NCI-H2081 treated with DMSO at 0.1 percent for 48 hours (cell line): ENCODE measurements around the gene RPS6KC1.
"Not testable (repeated sequence)": the region's sequence is repeated elsewhere in the genome, so short reads cannot be mapped to it uniquely, and the experiment has no call there.

ENCODE experiments used
- DNase-seq: peaks from one replicate; lab custom pipeline; 2025; lab: John Stamatoyannopoulos, UW

The RPS6KC1 gene

DNA sequence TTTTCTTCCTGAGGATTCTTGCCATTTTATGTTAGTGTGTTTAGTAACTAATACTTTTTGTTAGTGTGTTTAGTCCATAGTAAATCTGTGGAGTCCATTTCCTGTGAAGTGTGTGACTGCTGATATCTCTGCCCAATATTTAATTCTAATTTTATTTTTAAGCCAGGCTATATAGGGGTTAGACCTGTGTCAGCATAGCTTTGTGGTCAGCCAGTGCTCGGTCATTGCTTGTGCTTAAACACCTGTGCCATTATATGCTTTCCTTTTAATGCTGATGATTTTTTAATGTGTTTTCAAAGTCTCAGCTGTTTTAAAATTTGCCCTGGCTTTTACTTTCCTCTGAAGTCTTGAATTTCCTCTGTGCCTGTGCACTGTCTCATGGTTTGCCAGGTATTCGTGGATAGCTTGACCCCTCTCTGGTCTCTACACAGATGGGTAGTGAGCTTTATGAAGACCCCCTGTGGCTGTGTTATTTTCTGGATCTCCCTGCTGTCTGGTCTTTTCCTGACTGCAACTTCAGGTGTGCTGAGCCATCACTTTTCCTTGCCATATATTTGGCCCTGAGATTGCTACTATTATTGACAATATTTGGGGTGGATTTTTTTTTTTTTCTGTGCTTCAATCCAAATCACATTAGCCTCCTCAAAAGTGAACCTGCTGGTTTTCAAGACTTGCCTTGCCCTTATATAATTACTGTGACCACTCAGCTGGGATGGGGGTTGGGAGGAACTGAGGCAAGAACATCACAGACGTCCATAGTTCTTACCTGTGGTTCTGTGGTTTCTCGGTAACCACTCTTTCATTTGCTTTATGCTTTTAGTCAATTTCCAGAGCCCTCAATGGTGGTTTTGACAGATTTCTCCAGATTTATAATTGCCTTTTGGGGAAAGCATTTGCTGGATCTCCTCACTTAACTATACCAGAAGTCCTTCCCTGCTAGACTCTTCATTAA is 59.6 kb downstream of the RPS6KC1 start:
- no peak for DNase-seq

DNA sequence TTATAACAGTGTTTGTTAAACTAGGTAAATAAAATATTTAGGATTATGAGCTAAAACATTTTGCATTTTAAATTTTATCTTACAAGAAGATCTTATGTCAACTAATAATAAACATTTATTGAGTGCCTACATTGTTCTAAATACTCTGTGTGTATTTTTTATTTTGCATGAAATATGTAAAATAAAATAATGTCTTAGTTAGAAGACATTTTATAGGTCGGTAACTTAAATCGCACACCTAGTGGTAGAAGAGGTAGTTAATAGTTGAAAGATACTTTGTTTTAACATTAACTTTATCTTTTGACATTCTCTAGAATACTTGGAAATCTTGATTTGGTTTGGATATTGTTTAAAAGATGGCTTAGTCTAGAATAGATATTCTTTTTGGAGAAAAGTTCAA is 60.5 kb downstream of the RPS6KC1 start:
- no peak for DNase-seq

- not testable (repeated sequence) for DNase-seq
Measured at GRCh38 chr1:213112723-213113122, 61.7 kb downstream of the RPS6KC1 start.

- DNase-seq, result not testable (repeated sequence)
Measured at GRCh38 chr1:213117699-213118180, 66.7 kb downstream of the RPS6KC1 start.

DNA sequence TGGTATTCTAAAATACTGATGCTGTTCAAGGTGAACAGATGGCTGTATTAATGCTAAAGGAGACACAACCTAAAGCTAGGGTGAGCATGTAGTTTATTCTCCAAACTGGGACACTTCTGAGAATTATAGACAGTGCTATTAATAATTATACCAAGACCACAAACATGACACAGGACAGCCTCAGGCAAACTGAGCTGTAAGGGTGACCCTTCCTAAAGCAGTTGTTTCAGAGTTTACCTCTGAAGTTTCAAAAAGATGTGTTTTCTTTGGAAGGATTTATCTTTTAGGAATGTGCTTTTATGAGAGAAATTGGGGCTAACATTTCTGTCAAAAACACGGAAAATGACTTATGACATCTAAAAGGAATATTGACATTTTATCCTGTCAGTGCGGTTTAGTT is 68.8 kb downstream of the RPS6KC1 start:
- DNase-seq, result no peak

DNA sequence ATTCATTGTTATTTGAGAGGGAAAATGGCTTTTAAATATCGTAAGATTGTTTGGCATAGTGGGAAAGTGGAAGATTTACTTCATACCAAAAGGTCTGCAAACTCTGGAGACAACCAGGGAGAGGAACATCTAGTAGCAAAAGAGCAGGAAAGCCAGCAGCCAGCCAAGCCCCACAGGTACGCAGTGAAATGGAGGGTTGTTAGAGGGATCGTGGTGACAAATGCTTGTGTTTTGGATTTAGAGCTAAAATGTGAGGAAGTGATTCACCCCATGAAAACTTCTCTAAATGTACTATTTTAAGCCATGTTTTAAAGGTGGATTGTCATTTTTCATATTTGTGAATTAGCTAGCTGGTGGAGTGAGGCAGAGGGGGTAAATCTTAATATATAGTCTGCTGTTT is 69.3 kb downstream of the RPS6KC1 start:
- DNase-seq, result no peak

GRCh38 chr1:213120961-213121360 is 69.9 kb downstream of the RPS6KC1 start:
- DNase-seq, result no peak

DNA sequence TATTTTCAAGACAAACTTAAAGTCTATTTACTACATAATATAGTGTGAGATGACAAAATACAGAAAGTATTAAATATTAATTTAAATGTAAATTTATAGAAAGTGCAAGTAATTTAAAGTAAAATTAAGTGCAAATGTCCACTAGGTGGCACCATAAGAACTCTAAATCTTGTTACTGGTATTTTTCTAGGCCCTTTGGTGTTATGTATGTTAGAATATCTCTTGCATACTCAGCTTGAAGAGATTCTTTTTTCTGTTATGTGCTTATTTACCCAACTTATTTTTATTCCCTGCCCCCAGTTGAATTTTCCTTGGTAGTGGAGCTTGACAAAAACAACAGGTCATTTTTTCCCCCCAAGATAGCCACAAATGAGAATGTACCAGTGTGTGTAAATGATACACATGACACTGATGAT is 71.5 kb downstream of the RPS6KC1 start:
- DNase-seq, result peak; percentile 53

DNA sequence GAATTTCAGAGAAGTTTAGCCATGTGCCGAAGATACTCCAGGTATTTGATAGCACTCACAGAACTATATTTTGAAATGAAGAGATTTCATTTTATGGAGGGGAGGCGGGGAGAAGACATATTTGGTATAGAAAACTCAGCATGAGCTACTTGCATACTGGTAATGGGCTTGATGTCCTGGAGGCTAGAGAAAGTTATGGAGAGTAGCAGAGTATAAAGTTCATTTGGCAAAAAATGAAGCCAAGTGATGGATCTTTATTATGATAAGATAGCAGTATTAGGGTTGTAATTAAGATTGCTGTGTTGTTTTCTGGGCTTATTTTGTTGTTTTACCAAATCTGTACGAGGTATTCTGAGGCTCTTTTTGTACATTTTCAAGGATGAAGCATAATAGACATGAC is 72.0 kb downstream of the RPS6KC1 start:
- no peak for DNase-seq

- DNase-seq, result no peak
Measured at GRCh38 chr1:213123536-213123935, 72.5 kb downstream of the RPS6KC1 start.

DNA sequence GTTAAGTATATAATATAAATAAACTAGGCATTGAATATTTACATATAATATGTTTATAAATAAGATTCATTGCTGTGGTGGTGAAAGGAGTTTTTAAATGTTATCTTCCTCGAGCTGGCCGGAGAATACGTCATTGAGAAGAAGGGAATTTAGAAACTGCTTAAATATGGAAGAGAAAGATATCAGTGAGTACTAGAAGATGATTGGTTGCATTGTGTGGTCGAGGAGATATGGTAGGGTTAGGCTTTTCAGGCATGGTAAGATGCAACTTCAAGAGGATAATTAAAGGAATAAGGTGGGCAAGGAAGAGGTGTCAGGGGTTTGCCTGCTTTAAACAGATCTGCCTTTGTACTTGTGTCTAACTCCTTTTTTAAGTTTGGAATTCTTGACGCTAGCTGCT is 73.5 kb downstream of the RPS6KC1 start:
- DNase-seq, result no peak

DNA sequence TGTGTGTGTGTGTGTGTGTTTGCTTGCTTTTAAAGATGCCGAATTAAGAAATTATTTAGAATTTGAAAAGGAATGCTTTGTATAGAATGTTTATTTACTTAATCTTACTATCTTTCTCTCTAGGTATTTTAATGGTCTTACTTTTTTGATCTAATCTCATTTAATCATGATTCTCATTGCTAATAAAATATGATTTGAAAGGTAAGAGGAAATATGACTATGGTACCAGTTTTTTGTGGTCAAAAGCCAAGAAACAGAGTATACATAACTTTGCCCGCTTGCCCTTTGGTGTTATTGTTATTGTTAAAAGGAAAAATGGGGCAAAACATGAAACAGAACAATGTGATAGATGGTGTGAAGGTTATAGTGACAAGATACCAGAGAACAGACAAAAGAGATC is 74.6 kb downstream of the RPS6KC1 start:
- no peak for DNase-seq

DNA sequence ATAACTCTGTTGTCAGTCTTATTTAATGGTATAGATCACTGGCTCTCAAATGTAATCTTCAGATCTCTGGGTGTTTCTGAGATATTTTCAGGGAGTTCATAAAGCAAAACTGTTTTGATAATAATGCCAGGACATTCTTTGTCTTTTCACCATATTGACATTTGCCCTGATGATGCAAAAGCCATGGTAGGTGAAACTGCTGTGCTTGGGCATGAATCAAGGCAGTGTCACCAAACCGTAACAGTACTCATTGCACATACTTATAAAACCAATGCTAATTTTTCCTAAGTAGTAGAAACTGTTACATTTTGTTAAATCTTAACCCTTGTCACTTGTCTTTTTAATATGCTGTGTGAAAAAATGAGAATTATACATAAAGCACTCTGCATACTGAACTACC is 76.0 kb downstream of the RPS6KC1 start:
- DNase-seq, result no peak

GRCh38 chr1:213131851-213132655 is 81.0 kb downstream of the RPS6KC1 start:
- peak; percentile 80 for DNase-seq

DNA sequence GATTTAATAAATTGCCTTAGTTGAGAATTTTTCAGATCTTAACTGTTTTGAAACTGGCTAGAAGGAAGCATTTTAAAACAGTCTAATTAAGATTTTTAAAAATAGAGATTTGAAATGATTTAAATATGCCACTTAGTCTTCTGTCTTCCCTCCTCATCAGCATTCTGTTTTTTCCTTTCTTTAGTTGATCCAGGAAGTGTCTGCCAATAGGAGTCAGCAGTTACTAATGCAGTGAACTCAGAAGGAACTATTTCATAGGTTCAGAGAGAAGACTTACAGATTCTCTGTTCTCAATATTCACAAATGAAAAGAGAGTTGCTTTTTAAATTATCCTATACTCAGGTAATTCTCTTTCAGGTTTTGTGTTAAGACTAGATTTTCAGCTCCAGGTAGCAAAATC is 84.5 kb downstream of the RPS6KC1 start:
- DNase-seq, result peak; percentile 72

DNA sequence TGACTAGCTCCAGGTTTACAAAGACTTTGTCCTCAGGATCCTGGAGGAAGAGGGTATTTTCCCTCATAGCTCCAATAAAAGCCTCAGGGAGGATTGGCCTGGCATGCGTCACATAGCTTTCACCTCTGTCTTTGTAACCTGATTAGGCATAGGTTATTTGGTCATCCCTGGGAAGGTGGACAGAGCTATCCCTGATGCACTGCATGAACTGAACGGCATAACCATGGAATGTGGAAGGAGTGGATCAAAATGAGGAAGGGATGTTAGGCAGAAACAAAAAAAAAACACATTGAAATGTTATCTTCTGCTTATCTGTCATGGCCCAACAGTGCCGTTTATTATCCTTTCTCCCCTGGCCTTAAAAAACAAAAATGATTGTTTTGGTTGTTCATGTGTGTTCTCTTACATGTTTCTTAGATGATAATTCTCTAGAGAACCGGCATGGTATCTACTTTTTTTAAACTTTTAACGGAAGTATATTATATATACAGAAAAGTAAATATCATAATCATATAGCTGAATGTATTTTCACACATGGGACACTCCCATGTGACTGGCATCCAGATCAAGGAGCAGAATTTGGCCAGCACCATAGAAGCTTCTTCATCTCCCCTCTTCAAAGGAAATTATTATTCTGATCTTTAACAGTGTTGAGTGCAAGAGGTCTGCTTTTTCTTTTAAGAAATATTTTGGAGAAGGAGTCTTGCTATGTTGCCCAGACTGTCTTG is 85.3 kb downstream of the RPS6KC1 start:
- no peak for DNase-seq

DNA sequence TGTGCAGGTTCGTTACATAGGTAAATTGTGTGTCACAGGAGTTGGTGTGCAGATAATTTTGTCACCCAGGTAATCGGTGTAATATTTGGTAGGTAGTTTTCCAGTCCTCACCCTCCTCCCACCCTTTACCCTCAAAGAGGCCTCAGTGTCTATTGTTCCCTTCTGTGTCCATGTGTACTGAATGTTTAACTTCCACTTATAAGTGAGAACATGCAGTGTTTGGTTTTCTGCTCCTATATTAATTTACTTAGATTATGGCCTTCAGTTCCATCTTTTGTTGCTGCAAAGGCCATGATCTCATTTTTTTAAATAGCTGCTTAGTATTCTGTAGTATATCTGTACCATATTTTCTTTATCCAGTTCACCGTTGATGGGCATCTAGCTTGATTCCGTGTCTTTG is 87.3 kb downstream of the RPS6KC1 start:
- peak; percentile 99 for DNase-seq

DNA sequence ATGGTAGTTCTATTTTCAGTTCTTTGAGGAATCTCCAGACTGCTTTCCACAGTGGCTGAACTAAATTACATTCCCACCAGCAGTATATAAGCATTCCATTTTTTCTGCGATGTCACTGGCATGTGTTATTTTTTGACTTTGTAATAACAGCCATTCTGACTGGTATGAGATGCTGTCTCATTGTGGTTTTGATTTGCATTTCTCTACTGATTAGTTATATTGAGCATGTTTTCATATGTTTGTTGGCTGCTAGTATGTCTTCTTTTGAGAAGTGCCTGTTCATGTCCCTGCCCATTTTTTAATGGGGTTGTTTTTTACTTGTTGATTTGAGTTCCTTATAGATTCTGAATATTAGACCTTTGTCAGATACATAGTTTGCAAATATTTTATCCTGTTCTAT is 87.9 kb downstream of the RPS6KC1 start:
- DNase-seq, result no peak

GRCh38 chr1:213148905-213149304 is 97.9 kb downstream of the RPS6KC1 start:
- DNase-seq, result no peak

- not testable (repeated sequence) for DNase-seq
Measured at GRCh38 chr1:213150090-213150489, 99.0 kb downstream of the RPS6KC1 start.

DNA sequence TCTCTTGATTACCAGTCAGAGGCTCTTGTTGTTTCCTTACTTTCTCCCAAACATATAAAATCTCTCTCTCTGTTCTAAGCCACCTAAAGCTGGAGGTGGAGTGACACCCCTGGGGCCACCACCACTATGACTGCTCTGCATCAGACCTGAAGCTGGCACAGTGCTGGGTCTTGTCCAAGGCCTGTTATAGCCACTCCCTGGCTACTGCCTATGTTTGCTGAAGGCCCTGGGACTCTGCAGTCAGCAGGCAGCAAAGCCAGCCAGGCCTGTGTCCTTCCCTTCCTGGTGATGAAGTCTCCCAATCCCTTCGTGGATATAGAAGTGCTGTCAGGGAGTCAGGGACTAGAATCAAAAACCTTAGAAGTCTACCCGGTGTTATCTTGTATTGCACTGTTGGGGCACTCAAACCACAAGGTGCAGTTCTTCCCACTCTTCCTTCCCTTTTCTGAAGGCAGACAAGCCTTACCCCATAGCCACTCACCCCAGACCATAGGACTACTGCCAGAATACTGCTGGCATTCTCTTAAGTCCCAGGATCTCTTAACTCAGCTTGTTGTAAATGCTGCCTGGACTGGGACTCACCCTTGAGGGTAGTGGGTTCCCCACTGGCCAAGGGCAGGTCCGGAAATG is 103.1 kb downstream of the RPS6KC1 start:
- DNase-seq, result no peak

GRCh38 chr1:213159376-213159775 is 108.3 kb downstream of the RPS6KC1 start:
- peak; percentile 90 for DNase-seq
